ENCODE measurements around the gene VEGFC.

- TF ChIP-seq CTCF (conservative IDR thresholded peaks at IDR 0.05 in 1 of 2, IDR thresholded peaks at IDR 0.05 in 1 of 2; ENCODE audit: extremely low read depth in 1 of 2, insufficient read depth in 1 of 2, low read depth in 1 of 2, low read length in 2 of 2) = no peak
- TF ChIP-seq EZH2 (IDR thresholded peaks at IDR 0.05; ENCODE audit: borderline replicate concordance, low read length) = no peak
These were observed 65.9 kb downstream of the VEGFC start for GRCh38 chr4:176726803-176727202.

All from mammary epithelial cell (primary cell).